Urothelium cell line (cell line): Measurements from ENCODE around the gene SOAT2.
"Not testable (repeated sequence)": the region's sequence is repeated elsewhere in the genome, so short reads cannot be mapped to it uniquely, and the experiment has no call there.

Experiments
- DNase-seq: peaks from one replicate; pipeline ENCODE4 v3.0.0; 2011; ENCODE audit warnings: low spot score, mixed read lengths
- FAIRE-seq: peaks from 2 replicates; lab custom pipeline; 2011; peaks lifted over from hg19 to GRCh38; lab: Jason Lieb, UNC

The SOAT2 gene

GRCh38 chr12:53079226-53080117 lies 23.8 kb upstream of the SOAT2 start, which contains the start of gene SPRYD3:
TSS of gene SPRYD3 (minus strand) at chr12:53079390. CDS start at chr12:53079333, 57 bp downstream.
- DNase-seq: peak; percentile 100
- FAIRE-seq: no peak

GRCh38 chr12:53082637-53083175 lies 20.6 kb upstream of the SOAT2 start:
- no peak for DNase-seq
- FAIRE-seq: no peak

GRCh38 chr12:53086361-53086760 lies 16.9 kb upstream of the SOAT2 start:
- FAIRE-seq (no peak), DNase-seq (no peak)

- FAIRE-seq (no peak), DNase-seq (no peak)
These were observed 13.2 kb upstream of the SOAT2 start for GRCh38 chr12:53090105-53090504.

- FAIRE-seq (no peak), DNase-seq (no peak)
These were observed 12.7 kb upstream of the SOAT2 start for GRCh38 chr12:53090554-53090953.

- DNase-seq: no peak
- FAIRE-seq: no peak
These were observed 11.5 kb upstream of the SOAT2 start for GRCh38 chr12:53091756-53092155.

- FAIRE-seq: no peak
- DNase-seq: no peak
These were observed 9.4 kb upstream of the SOAT2 start for GRCh38 chr12:53093777-53094393.

GRCh38 chr12:53094394-53094787 lies 8.9 kb upstream of the SOAT2 start:
- FAIRE-seq: no peak
- DNase-seq: no peak

GRCh38 chr12:53094796-53095595 lies 8.3 kb upstream of the SOAT2 start:
- not testable (repeated sequence) for FAIRE-seq

GRCh38 chr12:53095596-53095895 lies 7.7 kb upstream of the SOAT2 start:
- not testable (repeated sequence) for FAIRE-seq, DNase-seq

More at GRCh38 chr12:53094796-53095595, 8.3 kb upstream of the SOAT2 start:
- not testable (repeated sequence) for DNase-seq

GRCh38 chr12:53096089-53096741 lies 7.1 kb upstream of the SOAT2 start:
- FAIRE-seq (no peak), DNase-seq (no peak)

- no peak for DNase-seq
- FAIRE-seq: no peak
These were observed 6.5 kb upstream of the SOAT2 start for GRCh38 chr12:53096759-53097158.

GRCh38 chr12:53097207-53097563 lies 6.1 kb upstream of the SOAT2 start:
- no peak for FAIRE-seq
- DNase-seq: no peak

- DNase-seq: peak; percentile 75
- peak; percentile 20 for FAIRE-seq
These were observed 5.5 kb upstream of the SOAT2 start, which contains the start of gene IGFBP6 for GRCh38 chr12:53097564-53098353. TSS of gene IGFBP6 (plus strand) at chr12:53097667. CDS start at chr12:53097718, 51 bp downstream.

GRCh38 chr12:53098354-53098981 lies 4.8 kb upstream of the SOAT2 start:
- peak; percentile 68 for DNase-seq
- no peak for FAIRE-seq

GRCh38 chr12:53099071-53099882 lies 4.0 kb upstream of the SOAT2 start:
- DNase-seq: peak; percentile 94

GRCh38 chr12:53100466-53101151 lies 2.7 kb upstream of the SOAT2 start:
- DNase-seq (no peak), FAIRE-seq (no peak)

More at GRCh38 chr12:53099071-53099882, 4.0 kb upstream of the SOAT2 start:
- no peak for FAIRE-seq

GRCh38 chr12:53101266-53101665 lies 2.0 kb upstream of the SOAT2 start:
- DNase-seq (no peak), FAIRE-seq (no peak)
